SK-N-SH (cell line): ENCODE results near the gene NSL1. TPM values are rescaled to one million over a fixed set of nuclear protein-coding genes. Genes with fewer than 3 reads are reported as not detected.
"Not testable (repeated sequence)": the region's sequence is repeated elsewhere in the genome, so short reads cannot be mapped to it uniquely, and the experiment has no call there.

ENCODE experiments used
- CTCF ChIA-PET: fragments of 300-600, 350-600 bp; formaldehyde crosslinking; extraction: SDS; loops from one replicate; lab custom pipeline; 2021; lab: Yijun Ruan, JAX
- POLR2A ChIA-PET: fragments of 350-600 bp; sonication (Branson Sonifier 250); formaldehyde crosslinking; extraction: SDS; loops from one replicate; lab custom pipeline; 2020; ENCODE audit warnings: antibody characterized with exemption, inconsistent platforms; lab: Yijun Ruan, JAX
- DNase-seq: peaks from one replicate; pipeline ENCODE4 v3.0.0; 2012
- H2AFZ ChIP-seq: fragments of 200-600 bp; sonication (generic); 2 replicates; pipeline ENCODE4 v1.8.1; 2016; ENCODE audit warnings: antibody characterized with exemption, mild to moderate bottlenecking, low read depth
- H3F3A ChIP-seq: fragments of 200-600 bp; sonication (generic); replicated peaks from 2 replicates; pipeline ENCODE3; 2016; ENCODE audit warnings: antibody characterized with exemption, mild to moderate bottlenecking; ENCODE audit not compliant: insufficient read depth
- H3K27ac ChIP-seq, 2 experiments: fragments of 200-500 bp in 1 of 2; fragments of 200-600 bp in 1 of 2; sonication (Bioruptor generic) in 1 of 2; sonication (generic), shearing (Covaris generic) in 1 of 2; 2 replicates each; pipeline versions ENCODE4 v1.5.1 to v1.6.1; 2014 to 2016; ENCODE audit warnings: low read depth in 2 of 2, inconsistent platforms in 1 of 2, low read length in 1 of 2, mild to moderate bottlenecking in 1 of 2, mixed read lengths in 1 of 2
- H3K27me3 ChIP-seq: fragments of 200-600 bp; sonication (generic), shearing (Covaris generic); 2 replicates; pipeline ENCODE4 v1.6.1; 2016; ENCODE audit warnings: mixed run types; ENCODE audit not compliant: insufficient read depth
- H3K36me3 ChIP-seq, 2 experiments: fragments of 200-500 bp in 1 of 2; fragments of 200-600 bp in 1 of 2; sonication (Bioruptor generic) in 1 of 2; sonication (generic) in 1 of 2; replicated peaks in 1 of 2; 2 replicates each; pipeline versions ENCODE3 to v1.5.1; 2014 to 2016; ENCODE audit warnings: low read length in 1 of 2, mild to moderate bottlenecking in 1 of 2; ENCODE audit not compliant: insufficient read depth in 2 of 2, control insufficient read depth in 1 of 2
- H3K4me1 ChIP-seq, 2 experiments: fragments of 200-500 bp in 1 of 2; fragments of 200-600 bp in 1 of 2; sonication (Bioruptor generic) in 1 of 2; sonication (generic), shearing (Covaris generic) in 1 of 2; 2 replicates each; pipeline versions ENCODE4 v1.5.1 to v1.6.1; 2014 to 2016; ENCODE audit warnings: low read depth in 1 of 2, low read length in 1 of 2, mixed run types in 1 of 2; ENCODE audit not compliant: insufficient read depth in 2 of 2, control insufficient read depth in 1 of 2
- H3K4me2 ChIP-seq: fragments of 200-600 bp; sonication (generic), shearing (Covaris generic); 2 replicates; pipeline ENCODE4 v1.6.1; 2017; ENCODE audit warnings: mixed run types
- H3K4me3 ChIP-seq, 2 experiments: fragments of 200-500 bp in 1 of 2; fragments of 200-600 bp in 1 of 2; sonication (Bioruptor generic) in 1 of 2; sonication (generic), shearing (Covaris generic) in 1 of 2; 2 replicates each; pipeline versions ENCODE4 v1.5.1 to v1.8.1; 2014 to 2016; ENCODE audit warnings: low read depth in 2 of 2, inconsistent platforms in 1 of 2, low read length in 1 of 2, mild to moderate bottlenecking in 1 of 2, mixed read lengths in 1 of 2, moderate library complexity in 1 of 2
- H3K79me2 ChIP-seq: fragments of 200-600 bp; sonication (generic); 2 replicates; pipeline ENCODE4 v1.8.1; 2017; ENCODE audit warnings: mild to moderate bottlenecking; ENCODE audit not compliant: insufficient read depth
- H3K9ac ChIP-seq: fragments of 200-600 bp; sonication (generic); 2 replicates; pipeline ENCODE4 v1.6.1; 2017; ENCODE audit warnings: mixed run types
- H3K9me2 ChIP-seq: fragments of 200-600 bp; sonication (generic); 2 replicates; pipeline ENCODE4 v1.6.1; 2017; ENCODE audit warnings: mixed run types
- H3K9me3 ChIP-seq: fragments of 200-600 bp; sonication (generic); 2 replicates; pipeline ENCODE4 v1.6.1; 2017; ENCODE audit warnings: mixed run types, mild to moderate bottlenecking, moderate library complexity
- H4K20me1 ChIP-seq: fragments of 200-600 bp; sonication (generic); 2 replicates; pipeline ENCODE4 v1.6.1; 2017; ENCODE audit warnings: mild to moderate bottlenecking, mixed run types; ENCODE audit not compliant: insufficient read depth
- CHD2 ChIP-seq: fragments of 150-350 bp; IDR thresholded peaks from 2 replicates; pipeline ENCODE4 v1.6.1; 2018; ENCODE audit warnings: low read length; ENCODE audit not compliant: partially characterized antibody
- FOSL2 ChIP-seq: IDR thresholded peaks from 2 replicates; pipeline ENCODE4 v1.4.0; 2012; ENCODE audit warnings: low read depth, mild to moderate bottlenecking, moderate library complexity, borderline replicate concordance
- FOXJ3 ChIP-seq: sonication (generic); formaldehyde crosslinking; IDR thresholded peaks from 2 replicates; pipeline ENCODE4 v1.5.1; 2020; ENCODE audit warnings: mild to moderate bottlenecking, missing genetic modification reagents
- FOXM1 ChIP-seq: IDR thresholded peaks from 2 replicates; pipeline ENCODE4 v1.4.0; 2012; ENCODE audit warnings: low read depth, mild to moderate bottlenecking
- GABPA ChIP-seq: IDR thresholded peaks from 2 replicates; pipeline ENCODE4 v1.4.0; 2012; ENCODE audit warnings: low read depth, mild to moderate bottlenecking
- NFIC ChIP-seq: IDR thresholded peaks from 2 replicates; pipeline ENCODE4 v1.4.0; 2012; ENCODE audit warnings: borderline replicate concordance
- POLR2AphosphoS5 ChIP-seq: IDR thresholded peaks from 2 replicates; pipeline ENCODE4 v1.6.1; 2012; ENCODE audit warnings: low read depth, low read length
- RAD21 ChIP-seq: IDR thresholded peaks from 2 replicates; pipeline ENCODE4 v1.6.1; 2012; ENCODE audit warnings: mild to moderate bottlenecking, low read length
- REST ChIP-seq: IDR thresholded peaks from 2 replicates; pipeline ENCODE4 v1.6.1; 2012; ENCODE audit warnings: mild to moderate bottlenecking, low read depth, low read length, moderate library complexity
- RFX5 ChIP-seq: IDR thresholded peaks from 2 replicates; pipeline ENCODE4 v1.6.1; 2012; ENCODE audit warnings: mild to moderate bottlenecking, improper control_type of control experiment, low read length
- YY1 ChIP-seq: IDR thresholded peaks from 2 replicates; pipeline ENCODE4 v1.4.0; 2012; ENCODE audit warnings: low read depth, mild to moderate bottlenecking
- WGBS: methylation state at CpG from one replicate; pipeline ENCODE4 v1.1.6; 2017; ENCODE audit warnings: low lambda C conversion rate; 5-methylcytosine and 5-hydroxymethylcytosine counted together
- polyA plus RNA-seq, 3 experiments: library from polyadenylated mRNA; depleted of rRNA; stranded (reverse); fragments of >200 nt; gene quantifications; 2 replicates each; pipeline ENCODE4 v1.2.3, GENCODE V29; 2012

NSL1 gene
- polyA plus RNA-seq, 1 of the 3 experiments (the other 2 are of a cell fraction), result 22.5 TPM

GRCh38 chr1:212780759-212781158 is 10.8 kb downstream of the NSL1 start (continued):
- no peak for TF ChIP-seq REST
- TF ChIP-seq RFX5, result no peak
- no peak for TF ChIP-seq RAD21
- TF ChIP-seq FOSL2, result no peak

DNA sequence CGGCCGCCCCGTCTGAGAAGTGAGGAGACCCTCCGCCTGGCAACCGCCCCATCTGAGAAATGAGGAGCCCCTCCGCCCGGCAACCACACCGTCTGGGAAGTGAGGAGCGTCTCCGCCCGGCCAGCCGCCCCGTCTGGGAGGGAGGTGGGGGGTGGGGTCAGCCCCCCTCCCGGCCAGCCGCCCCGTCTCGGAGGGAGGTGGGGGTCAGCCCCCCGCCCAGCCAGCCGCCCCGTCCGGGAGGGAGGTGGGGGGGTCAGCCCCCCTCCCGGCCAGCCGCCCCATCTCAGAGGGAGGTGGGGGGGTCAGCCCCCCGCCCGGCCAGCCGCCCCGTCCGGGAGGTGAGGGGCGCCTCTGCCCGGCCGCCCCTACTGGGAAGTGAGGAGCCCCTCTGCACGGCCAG is 12.5 kb downstream of the NSL1 start:
- H2AFZ ChIP-seq, H3K4me3 ChIP-seq, H3K79me2 ChIP-seq, DNase-seq, H3K4me1 ChIP-seq, H3K9me3 ChIP-seq, H3K4me2 ChIP-seq, POLR2A ChIA-PET, H3K9me2 ChIP-seq, H4K20me1 ChIP-seq, H3K9ac ChIP-seq, H3F3A ChIP-seq, H3K27me3 ChIP-seq, CTCF ChIA-PET, H3K27ac ChIP-seq: not testable (repeated sequence)
- peaks cover 34% of the 10 kb centered on the region in 2 experiments for H3K36me3 ChIP-seq
- no CpG with 5 or more reads among the region's 32 CpGs for WGBS

- WGBS, result 89% methylated on average over 3 of the region's 3 CpGs
- H3K36me3 ChIP-seq, result peaks cover 19 to 29% of the 10 kb centered on the region in 2 experiments
Measured at GRCh38 chr1:212777151-212777550, 14.4 kb downstream of the NSL1 start.

More at GRCh38 chr1:212777151-212777550, 14.4 kb downstream of the NSL1 start:
- Histone ChIP-seq H3K9me3 (no peaks in the 10 kb centered on the region), H3K4me2 (no peak overlapping the region), H4K20me1 (no peaks in the 10 kb centered on the region), H3K27me3 (no peaks in the 10 kb centered on the region), H2AFZ (no peak overlapping the region), H3K4me1 (no peaks in the 10 kb centered on the region), H3K9ac (no peak overlapping the region), H3K4me3 (no peak overlapping the region), H3K79me2 (0 out of 2 replicates have a peak, but pooled peaks cover 1% of the 10 kb centered on the region), H3F3A (no peaks in the 10 kb centered on the region), H3K9me2 (no peaks in the 10 kb centered on the region), H3K27ac (no peak overlapping the region)
- CTCF ChIA-PET, result interaction anchor here (0.8 to 2.2 kb wide), 6 partner anchors 14 to 321 kb away, joined by 3 to 12 read pairs (median 6); partner anchors contain the start of genes ATF3, NSL1 and TATDN3
- POLR2A ChIA-PET, result no interaction called here
- DNase-seq, result no peak
- TF ChIP-seq CHD2 (no peak), GABPA (no peak), POLR2AphosphoS5 (no peak), FOXM1 (no peak), NFIC (no peak), FOSL2 (no peak), YY1 (no peak), FOXJ3 (CRISPR knock-in tag) (no peak), RAD21 (no peak)
